Retinal pigment epithelial cell (primary cell): ENCODE data around the gene MCM7.
A peak's percentile ranks its signal among the peaks of the same experiment; 100 is the strongest.

ENCODE experiments used
- DNase-seq: peaks from one replicate; pipeline ENCODE4 v3.0.0-alpha.2; 2010; ENCODE audit warnings: low read depth
- H3K4me3 ChIP-seq: 2 replicates; pipeline ENCODE4 v1.5.1; 2011; ENCODE audit warnings: mild to moderate bottlenecking, low read length, control low read depth, moderate library complexity
- CTCF ChIP-seq: conservative IDR thresholded peaks from 2 replicates; pipeline ENCODE4 v1.5.1; 2011; ENCODE audit warnings: low read depth, low read length, control low read depth, inconsistent platforms

MCM7 gene

DNA sequence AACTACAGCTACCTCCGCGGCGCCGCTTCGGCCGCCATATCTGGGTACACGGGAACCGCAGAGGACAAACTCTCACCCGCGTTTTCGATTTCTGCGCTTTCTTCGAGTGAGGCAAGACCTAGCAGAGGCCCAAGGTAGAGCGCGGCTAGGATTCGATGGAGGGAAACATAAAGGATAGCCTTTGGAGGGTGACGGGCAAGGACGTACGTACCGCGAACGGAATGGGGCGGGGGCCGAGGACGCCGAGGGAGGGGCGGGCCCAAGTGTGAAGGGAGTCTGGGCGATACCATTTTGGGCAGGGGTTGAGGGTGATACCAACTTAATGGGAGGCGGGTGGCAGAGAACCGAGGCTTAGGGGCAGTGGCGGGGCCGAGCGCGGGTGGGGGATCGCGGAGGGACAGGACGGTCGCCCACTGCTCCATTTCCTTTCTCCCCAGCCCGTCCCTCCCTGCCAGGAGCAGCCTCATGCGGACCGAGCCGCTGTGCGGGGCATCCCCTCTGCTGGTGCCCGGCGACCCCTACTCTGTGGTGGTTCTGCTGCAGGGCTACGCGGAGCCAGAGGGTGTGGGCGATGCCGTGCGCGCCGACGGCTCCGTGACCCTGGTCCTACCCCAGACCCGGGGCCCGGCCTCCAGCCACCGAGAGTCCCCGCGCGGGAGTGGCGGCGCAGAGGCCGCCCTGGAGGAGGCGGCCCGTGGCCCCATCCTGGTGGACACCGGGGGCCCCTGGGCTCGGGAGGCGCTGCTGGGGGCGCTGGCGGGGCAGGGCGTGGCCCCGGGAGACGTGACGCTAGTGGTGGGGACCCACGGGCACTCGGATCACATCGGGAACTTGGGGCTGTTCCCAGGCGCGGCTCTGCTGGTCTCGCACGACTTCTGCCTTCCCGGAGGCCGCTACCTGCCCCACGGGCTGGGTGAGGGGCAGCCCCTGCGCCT is 26.0 kb upstream of the MCM7 start, which contains the start of gene MBLAC1:
TSS of gene MBLAC1 (plus strand) at position 37 of the 935 bp plus-strand sequence. CDS start at position 466, 429 bp downstream.
- peak within 1 kb of the TSS; percentile 64 for H3K4me3 ChIP-seq
- peak; percentile 74 for DNase-seq
- no peak for TF ChIP-seq CTCF

DNA sequence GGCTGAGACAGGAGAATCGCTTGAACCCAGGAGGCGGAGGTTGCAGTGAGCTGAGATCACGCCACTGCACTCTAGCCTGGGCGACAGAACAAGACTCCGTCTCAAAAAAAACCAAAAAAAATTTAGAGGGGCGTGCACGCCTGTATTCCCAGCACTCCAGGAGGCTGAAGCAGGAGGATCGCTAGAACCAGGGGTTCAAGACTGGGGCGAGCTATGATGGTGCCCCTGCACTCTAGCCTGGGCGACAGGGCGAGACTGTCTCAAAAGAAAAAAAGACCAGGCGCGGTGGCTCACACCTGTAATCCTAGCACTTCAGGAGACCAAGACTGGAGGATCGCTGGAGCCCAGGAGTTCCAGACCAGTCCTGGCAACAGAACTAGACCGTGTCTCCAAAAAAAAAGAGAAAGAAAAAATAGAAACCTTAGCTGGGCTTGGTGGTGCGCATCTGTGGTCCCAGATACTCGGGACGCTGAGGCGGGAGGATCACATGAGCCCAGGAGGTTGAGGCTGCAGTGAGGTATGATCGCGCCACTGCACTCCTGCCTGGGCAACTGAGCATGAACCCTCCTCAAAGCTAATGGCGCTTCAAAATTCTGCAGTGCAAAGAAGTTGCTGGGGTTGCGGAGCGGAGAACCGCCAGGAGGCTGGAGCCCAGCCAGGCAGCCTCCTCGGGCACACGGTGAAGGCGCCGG is 25.2 kb upstream of the MCM7 start:
- TF ChIP-seq CTCF: peak; percentile 13
- H3K4me3 ChIP-seq: peak overlapping the region; percentile 64
- peak; percentile 34 for DNase-seq

DNA sequence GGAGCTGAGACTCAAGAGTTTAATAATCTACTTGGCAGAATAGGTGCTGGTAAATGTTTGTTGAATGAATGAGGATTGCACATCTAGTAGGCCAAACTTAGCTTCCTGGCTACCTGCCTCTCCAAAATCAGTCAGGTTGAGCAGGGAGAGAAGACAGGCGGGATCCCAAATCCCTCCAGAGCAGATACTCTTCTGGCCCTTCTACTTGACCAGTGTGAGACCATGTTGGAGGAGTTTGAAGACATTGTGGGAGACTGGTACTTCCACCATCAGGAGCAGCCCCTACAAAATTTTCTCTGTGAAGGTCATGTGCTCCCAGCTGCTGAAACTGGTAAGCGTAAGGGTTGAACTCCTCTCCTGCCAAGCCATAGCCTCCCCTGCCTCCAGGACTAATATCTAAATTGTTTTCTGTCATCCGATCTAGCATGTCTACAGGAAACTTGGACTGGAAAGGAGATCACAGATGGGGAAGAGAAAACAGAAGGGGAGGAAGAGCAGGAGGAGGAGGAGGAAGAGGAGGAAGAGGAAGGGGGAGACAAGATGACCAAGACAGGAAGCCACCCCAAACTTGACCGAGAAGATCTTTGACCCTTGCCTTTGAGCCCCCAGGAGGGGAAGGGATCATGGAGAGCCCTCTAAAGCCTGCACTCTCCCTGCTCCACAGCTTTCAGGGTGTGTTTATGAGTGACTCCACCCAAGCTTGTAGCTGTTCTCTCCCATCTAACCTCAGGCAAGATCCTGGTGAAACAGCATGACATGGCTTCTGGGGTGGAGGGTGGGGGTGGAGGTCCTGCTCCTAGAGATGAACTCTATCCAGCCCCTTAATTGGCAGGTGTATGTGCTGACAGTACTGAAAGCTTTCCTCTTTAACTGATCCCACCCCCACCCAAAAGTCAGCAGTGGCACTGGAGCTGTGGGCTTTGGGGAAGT is 23.4 kb upstream of the MCM7 start:
- DNase-seq: no peak
- no peak for TF ChIP-seq CTCF
- H3K4me3 ChIP-seq: no peak overlapping the region

DNA sequence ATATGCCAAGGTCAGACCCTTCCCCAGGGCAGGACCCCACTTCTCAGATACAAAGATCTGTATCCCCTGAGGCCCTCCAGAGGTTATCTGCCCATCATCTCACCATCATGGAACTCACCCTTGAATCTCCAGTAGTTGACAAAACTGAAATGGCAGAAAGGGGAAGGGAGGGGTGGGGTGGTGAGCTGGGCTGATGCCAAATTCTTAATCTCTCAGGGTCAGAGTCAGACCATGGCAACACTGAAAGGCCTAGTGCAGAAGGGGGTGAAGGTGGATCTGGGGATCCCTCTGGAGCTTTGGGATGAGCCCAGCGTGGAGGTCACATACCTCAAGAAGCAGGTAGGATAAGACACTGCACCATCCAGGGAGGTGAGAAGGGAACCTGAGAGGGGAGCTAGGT is 21.4 kb upstream of the MCM7 start:
- H3K4me3 ChIP-seq: no peak overlapping the region
- no peak for TF ChIP-seq CTCF
- DNase-seq: no peak

GRCh38 chr7:100122067-100122466 is 20.9 kb upstream of the MCM7 start:
- no peak overlapping the region for H3K4me3 ChIP-seq

More at GRCh38 chr7:100122067-100122466, 20.9 kb upstream of the MCM7 start:
- TF ChIP-seq CTCF: no peak
- no peak for DNase-seq
